T-helper 2 cell (primary cell): ENCODE measurements around the gene SHE.

ENCODE experiments used
- DNase-seq, 5 experiments: peaks; one replicate each; pipeline versions ENCODE4 v3.0.0 to v3.0.0-alpha.2; 2012 to 2022

Gene SHE

GRCh38 chr1:154443274-154444013 lies 58.8 kb downstream of the SHE start:
- DNase-seq: no peak

DNA sequence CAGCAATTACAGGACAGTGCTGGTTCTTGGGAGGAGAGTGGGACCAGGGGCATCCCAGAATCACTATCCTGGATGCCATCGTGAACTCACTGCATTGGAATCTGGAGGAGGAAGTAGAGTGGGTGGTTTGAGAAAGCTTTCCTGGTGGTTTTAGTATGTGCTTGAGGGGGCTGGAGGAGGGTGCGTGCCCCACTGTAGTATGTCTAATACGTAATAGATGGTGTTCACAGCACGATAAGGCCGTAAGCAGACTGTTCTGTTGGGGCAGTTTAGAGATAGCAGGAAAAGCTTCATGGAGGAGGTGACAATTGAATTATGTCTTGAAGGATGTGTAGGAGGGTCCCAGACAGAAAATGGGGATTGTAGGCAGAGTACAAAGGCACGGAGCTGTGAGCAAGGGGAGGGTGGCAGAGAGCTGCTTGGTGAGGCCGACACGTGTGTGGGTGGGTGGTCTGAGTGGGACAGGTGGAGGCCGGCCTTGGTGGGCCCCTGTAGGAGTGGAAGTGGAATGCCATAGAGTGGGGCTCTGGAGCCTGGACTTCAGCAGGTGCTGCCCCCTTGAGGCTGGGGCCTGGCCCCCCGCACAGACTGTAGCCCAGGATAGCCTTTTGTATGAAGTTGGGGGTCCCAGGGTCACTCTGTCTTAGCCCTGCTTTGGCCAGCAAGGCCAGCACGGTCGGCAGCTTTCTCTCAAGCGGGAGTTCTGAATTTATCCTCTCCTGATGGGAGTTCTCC lies 60.0 kb downstream of the SHE start:
- no peak for DNase-seq

DNA sequence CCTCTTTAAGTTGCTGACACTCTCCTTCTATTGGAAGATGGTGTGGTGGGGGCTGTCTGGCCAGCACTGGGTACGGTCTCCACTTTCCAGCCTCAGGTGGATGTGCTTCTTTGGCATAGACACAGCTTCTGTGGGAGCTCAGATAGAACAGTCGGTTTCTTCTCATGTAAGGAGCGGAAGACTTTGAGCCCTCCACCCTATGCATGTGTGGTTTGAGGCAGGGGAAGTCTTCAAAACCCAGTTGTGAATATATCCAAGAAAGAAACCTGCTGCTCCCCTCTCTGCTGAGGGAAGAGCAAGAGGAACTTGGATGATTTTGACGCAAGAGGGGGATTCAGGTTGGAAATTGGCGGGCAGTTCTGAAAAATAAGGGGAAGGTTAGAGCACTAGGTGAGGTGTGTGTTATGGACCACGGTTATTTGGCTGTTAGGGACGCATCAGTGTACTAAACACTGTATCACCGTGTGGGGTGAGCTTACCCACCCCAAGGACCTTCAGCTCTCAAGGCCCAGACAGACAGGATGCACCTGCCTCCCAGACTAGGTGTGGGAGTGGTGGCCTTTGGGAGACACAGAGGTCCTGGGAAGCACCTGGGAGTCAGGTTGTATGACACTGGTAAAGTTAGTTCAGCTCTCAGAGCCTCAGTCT lies 60.8 kb downstream of the SHE start:
- DNase-seq: no peak

DNA sequence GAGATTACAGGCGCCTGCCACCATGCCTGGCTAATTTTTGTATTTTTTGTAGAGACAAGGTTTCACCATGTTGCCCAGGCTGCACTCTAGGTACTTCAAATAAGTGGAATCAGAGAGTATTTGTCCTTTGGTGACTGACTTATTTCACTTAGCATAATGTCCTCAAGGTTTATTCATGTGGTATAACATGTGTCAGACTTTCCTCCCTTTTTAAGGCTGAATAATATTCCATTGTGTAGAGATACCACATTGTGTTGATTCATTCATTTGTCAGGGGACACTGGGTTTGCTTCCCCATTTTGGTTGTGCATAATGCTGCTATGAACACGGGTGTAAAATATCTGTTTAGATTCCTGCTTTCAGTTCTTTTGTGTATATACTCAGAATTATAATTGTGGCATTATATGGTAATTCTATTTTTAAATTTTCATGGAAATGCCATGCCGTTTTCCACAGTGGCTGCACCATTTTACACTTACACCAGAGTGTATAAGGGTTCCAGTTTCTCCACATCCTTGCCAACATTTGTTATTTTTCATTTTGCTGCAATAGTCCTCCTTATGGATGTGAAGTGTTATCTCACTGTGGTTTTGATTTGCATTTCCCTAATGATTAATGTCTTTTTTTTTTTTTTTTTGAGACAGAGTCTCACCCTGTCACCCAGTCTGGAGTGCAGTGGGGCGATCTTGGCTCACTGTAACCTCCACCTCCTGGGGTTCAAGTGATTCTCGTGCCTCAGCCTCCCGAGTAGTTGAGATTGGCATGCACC lies 62.0 kb downstream of the SHE start:
- DNase-seq: no peak

DNA sequence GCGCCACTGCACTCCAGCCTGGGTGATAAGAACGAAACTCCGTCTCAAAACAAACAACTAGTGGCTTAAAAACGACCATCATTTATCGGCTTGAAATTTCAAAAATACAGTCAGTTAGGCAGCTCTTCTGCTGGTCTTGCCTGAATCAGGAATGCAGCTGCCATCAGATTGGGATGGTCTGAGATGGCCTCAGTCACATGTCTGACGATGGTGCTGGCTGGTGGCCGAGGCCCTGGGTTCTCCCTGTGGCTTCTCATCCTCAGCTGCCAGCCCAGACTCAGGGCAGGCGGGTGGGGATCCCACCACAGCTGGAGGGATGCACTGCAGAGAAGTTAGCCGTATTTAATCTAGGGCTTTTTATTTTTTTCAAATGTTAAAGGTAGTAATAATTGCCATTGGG lies 65.8 kb downstream of the SHE start:
- no peak for DNase-seq

- DNase-seq: no peak
Observed at GRCh38 chr1:154435599-154436200, 66.5 kb downstream of the SHE start.

DNA sequence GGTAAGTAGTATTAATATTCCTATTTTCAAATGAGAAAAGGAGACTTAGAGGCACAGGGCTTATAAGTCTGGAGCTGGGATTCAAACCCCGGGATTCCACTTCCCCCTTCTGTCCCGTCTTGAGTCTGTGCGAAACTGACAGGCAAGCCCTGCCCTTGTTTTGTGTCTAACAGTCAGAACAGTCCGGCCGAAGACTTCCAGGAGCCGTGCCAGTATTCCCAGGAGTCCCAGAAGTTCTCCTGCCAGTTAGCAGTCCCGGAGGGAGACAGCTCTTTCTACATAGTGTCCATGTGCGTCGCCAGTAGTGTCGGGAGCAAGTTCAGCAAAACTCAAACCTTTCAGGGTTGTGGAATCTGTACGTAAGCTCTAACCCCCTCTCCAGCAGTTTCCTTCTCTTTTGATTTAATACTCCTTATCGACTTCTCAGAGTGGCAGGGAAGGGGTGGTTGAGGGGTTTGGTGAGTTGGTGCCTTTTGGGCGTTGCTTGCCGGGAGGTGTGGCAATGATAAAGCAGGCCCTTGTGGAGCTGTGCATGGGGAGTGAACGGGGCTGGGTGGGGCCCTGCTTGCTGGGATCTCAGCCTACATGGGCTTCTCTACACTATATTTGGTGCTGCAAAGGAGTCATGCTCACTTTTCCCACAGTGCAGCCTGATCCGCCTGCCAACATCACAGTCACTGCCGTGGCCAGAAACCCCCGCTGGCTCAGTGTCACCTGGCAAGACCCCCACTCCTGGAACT lies 67.7 kb downstream of the SHE start:
- no peak for DNase-seq

- DNase-seq: peak in 1 of 5 experiments; percentile 21
Observed at GRCh38 chr1:154433161-154433764, 68.9 kb downstream of the SHE start.

DNA sequence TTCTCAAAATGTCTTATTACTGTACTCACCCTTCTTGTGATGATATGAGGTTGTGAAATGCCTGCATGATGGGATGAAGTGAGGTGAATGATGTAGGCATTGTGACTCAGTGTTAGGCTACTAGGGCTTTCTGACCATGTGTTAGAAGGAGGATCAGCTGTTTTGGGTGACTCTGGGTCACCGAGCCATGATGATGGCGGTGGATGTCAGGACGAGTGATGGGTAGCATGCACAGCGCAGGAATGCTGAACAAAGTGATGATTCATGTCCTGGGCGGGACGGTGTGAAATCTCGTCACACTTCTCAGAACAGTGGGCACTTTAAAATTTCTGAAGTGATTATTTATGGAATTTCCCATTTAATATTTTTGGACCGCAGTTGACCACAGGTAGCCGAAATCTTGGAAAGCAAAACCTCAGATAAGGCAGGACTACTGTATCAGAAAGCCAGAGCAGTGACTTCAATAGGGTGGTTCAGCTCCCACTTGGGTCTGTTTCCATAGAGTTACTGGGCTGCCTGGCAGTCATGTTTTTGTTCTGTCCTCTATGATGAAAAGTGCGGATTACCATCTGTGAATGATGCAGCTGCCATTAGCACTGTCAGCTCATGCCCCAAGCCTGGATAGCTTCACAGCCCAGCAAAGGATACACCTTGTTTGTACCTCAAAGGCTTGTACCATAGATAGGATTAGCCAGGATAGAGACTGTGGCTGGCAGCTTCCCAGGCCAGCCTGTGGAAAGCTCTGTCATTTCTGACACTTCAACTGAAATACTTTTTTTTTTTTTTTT lies 70.4 kb downstream of the SHE start:
- DNase-seq: peak in 2 of 5 experiments; percentile 47 to 50

DNA sequence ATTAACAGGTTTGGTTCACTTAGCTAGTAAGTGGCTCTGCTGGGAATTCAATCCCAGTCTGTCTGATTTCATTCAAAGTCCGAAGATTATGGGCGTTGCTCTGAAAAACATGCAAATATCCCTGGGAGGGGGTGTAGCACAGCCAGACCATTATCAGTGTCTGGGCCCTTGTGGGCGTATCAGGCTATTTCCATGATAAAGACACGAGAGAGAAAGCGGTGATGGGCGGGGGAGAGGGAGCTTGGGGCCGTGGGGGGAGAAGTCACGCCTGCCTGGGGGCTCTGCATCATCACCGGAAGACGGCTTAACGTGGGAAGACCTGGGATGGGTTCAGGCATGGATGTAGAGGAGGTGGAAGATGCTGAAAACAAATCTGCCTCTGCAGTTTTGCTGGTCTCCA lies 71.3 kb downstream of the SHE start:
- DNase-seq: no peak

- no peak for DNase-seq
Observed at GRCh38 chr1:154429841-154430611, 72.2 kb downstream of the SHE start.
